OCI-LY3 (cell line): ENCODE data around the gene VAV2.

Source experiments
- H2AFZ ChIP-seq: fragments of 200-600, 300-600 bp; shearing (Covaris generic); 2 replicates; pipeline ENCODE4 v1.6.0; 2014; ENCODE audit warnings: antibody characterized with exemption, low read depth, low read length
- H3K27ac ChIP-seq: fragments of 200-600, 300-600 bp; sonication (generic); 2 replicates; pipeline ENCODE4 v1.5.1; 2014; ENCODE audit warnings: mild to moderate bottlenecking, low read length, moderate library complexity, mixed read lengths
- H3K27me3 ChIP-seq: fragments of 200-600, 300-600 bp; sonication (generic); 2 replicates; pipeline ENCODE4 v1.6.1; 2014; ENCODE audit warnings: low read depth, low read length, mixed read lengths
- H3K36me3 ChIP-seq: fragments of 200-600, 300-600 bp; sonication (generic); replicated peaks from 2 replicates; pipeline ENCODE3; 2014; ENCODE audit warnings: low read depth, low read length, mixed read lengths
- H3K4me1 ChIP-seq: fragments of 300-600, 200-600 bp; sonication (generic); 2 replicates; pipeline ENCODE4 v1.6.1; 2014; ENCODE audit warnings: low read length, mixed read lengths
- H3K4me2 ChIP-seq: fragments of 200-600, 300-600 bp; sonication (generic); 2 replicates; pipeline ENCODE4 v1.6.1; 2014; ENCODE audit warnings: low read length, mixed read lengths
- H3K4me3 ChIP-seq: fragments of 300-600, 200-600 bp; sonication (generic); 2 replicates; pipeline ENCODE4 v1.5.1; 2014; ENCODE audit warnings: antibody characterized with exemption, mild to moderate bottlenecking, low read length, moderate library complexity
- H3K79me2 ChIP-seq: fragments of 300-600, 200-600 bp; shearing (Covaris generic); 2 replicates; pipeline ENCODE4 v1.6.1; 2014; ENCODE audit warnings: mild to moderate bottlenecking, low read length, mixed read lengths
- H3K9ac ChIP-seq: fragments of 300-600, 200-600 bp; shearing (Covaris generic); 2 replicates; pipeline ENCODE4 v1.6.0; 2014; ENCODE audit warnings: mild to moderate bottlenecking, low read length, moderate library complexity
- H3K9me3 ChIP-seq: fragments of 200-600, 300-600 bp; shearing (Covaris generic); 2 replicates; pipeline ENCODE4 v1.6.1; 2014; ENCODE audit warnings: low read length, mixed read lengths; ENCODE audit not compliant: insufficient read depth
- H4K20me1 ChIP-seq: fragments of 200-600, 300-600 bp; sonication (generic); 2 replicates; pipeline ENCODE4 v1.6.1; 2016; ENCODE audit warnings: low read length, mixed read lengths; ENCODE audit not compliant: insufficient read depth
- EZH2phosphoT487 ChIP-seq: fragments of 200-600 bp; shearing (Covaris generic); IDR thresholded peaks from 2 replicates; pipeline ENCODE4 v1.6.1; 2018; ENCODE audit warnings: antibody characterized with exemption, mixed run types, low read depth
- TF ChIP-seq, protein P1 (sequence below): fragments of 200-600, 300-600 bp; sonication (generic); IDR thresholded peaks from 2 replicates; pipeline ENCODE4 v1.5.1; 2014; ENCODE audit warnings: antibody characterized with exemption, low read length, low read depth

VAV2 gene

GRCh38 chr9:133917375-133917774 is 74.7 kb downstream of the VAV2 start:
- Histone ChIP-seq H3K9ac (no peak overlapping the region), H3K36me3 (peaks cover 3% of the 10 kb centered on the region), H3K27ac (no peak overlapping the region), H3K4me1 (no peaks in the 10 kb centered on the region), H2AFZ (no peak overlapping the region), H3K27me3 (no peaks in the 10 kb centered on the region), H4K20me1 (peaks cover 87% of the 10 kb centered on the region), H3K4me2 (no peak overlapping the region), H3K9me3 (no peaks in the 10 kb centered on the region), H3K4me3 (no peak overlapping the region), H3K79me2 (peaks cover 82% of the 10 kb centered on the region)
- TF ChIP-seq, protein P1, sequence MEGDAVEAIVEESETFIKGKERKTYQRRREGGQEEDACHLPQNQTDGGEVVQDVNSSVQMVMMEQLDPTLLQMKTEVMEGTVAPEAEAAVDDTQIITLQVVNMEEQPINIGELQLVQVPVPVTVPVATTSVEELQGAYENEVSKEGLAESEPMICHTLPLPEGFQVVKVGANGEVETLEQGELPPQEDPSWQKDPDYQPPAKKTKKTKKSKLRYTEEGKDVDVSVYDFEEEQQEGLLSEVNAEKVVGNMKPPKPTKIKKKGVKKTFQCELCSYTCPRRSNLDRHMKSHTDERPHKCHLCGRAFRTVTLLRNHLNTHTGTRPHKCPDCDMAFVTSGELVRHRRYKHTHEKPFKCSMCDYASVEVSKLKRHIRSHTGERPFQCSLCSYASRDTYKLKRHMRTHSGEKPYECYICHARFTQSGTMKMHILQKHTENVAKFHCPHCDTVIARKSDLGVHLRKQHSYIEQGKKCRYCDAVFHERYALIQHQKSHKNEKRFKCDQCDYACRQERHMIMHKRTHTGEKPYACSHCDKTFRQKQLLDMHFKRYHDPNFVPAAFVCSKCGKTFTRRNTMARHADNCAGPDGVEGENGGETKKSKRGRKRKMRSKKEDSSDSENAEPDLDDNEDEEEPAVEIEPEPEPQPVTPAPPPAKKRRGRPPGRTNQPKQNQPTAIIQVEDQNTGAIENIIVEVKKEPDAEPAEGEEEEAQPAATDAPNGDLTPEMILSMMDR: no peak
- TF ChIP-seq EZH2phosphoT487: no peak

DNA sequence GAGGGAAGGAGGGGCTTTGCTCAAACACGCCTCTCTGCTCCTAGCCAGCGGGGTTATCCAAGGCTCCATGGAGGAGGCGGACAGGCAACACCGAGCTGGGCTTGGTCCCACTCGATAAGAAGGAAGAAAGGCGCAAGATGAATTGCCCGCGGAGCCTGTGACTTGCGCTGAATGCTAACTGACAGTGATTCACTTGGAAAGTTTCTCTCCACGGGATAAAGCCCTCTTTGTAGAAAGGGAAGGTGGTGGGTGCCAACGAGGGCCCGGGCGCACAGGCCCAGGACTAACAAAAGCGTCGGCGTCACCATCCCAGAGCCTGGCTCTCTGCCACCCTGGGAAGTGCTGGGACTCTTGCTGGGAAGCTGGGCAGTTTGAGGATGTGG is 76.0 kb downstream of the VAV2 start:
- H3K4me3 ChIP-seq: no peak overlapping the region
- no peaks in the 10 kb centered on the region for H3K27me3 ChIP-seq
- no peaks in the 10 kb centered on the region for H3K4me1 ChIP-seq
- no peak overlapping the region for H3K9ac ChIP-seq
- peaks cover 83% of the 10 kb centered on the region for H3K79me2 ChIP-seq
- no peak overlapping the region for H3K27ac ChIP-seq
- no peak overlapping the region for H2AFZ ChIP-seq
- H3K9me3 ChIP-seq: no peaks in the 10 kb centered on the region
- H3K4me2 ChIP-seq: no peak overlapping the region
- H3K36me3 ChIP-seq: peaks cover 9% of the 10 kb centered on the region
- peaks cover 88% of the 10 kb centered on the region for H4K20me1 ChIP-seq
- TF ChIP-seq, protein P1: no peak
- TF ChIP-seq EZH2phosphoT487: no peak

DNA sequence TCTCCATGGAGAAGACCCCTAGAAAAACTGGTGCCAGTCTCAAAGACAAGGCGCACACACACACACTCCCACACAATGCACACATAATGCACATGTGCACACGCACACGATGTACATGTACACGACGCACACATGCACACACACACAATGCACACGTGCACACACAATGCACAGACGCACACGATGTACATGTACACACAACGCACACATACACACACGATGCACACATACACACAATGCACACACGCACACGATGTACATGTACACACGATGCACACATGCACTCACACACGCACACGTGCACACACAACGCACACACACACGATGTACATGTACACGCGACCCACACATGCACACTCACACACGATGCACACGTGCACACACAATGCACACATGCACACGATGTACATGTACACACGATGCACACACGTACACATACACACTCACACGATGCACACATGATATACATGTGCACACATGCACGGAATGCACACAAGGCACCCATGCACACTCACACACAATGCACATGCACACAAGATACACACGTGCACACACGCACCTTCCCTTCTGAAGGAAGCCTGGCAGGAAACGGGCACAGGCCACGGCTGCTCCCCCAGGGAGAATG is 76.5 kb downstream of the VAV2 start:
- Histone ChIP-seq H3K27me3 (no peaks in the 10 kb centered on the region), H3K79me2 (peaks cover 83% of the 10 kb centered on the region), H2AFZ (no peak overlapping the region), H3K36me3 (peaks cover 9% of the 10 kb centered on the region), H3K4me1 (no peaks in the 10 kb centered on the region), H3K9ac (no peak overlapping the region), H3K27ac (no peak overlapping the region), H4K20me1 (peaks cover 89% of the 10 kb centered on the region), H3K4me2 (no peak overlapping the region), H3K9me3 (no peaks in the 10 kb centered on the region), H3K4me3 (no peak overlapping the region)
- TF ChIP-seq EZH2phosphoT487: no peak
- TF ChIP-seq, protein P1: no peak

DNA sequence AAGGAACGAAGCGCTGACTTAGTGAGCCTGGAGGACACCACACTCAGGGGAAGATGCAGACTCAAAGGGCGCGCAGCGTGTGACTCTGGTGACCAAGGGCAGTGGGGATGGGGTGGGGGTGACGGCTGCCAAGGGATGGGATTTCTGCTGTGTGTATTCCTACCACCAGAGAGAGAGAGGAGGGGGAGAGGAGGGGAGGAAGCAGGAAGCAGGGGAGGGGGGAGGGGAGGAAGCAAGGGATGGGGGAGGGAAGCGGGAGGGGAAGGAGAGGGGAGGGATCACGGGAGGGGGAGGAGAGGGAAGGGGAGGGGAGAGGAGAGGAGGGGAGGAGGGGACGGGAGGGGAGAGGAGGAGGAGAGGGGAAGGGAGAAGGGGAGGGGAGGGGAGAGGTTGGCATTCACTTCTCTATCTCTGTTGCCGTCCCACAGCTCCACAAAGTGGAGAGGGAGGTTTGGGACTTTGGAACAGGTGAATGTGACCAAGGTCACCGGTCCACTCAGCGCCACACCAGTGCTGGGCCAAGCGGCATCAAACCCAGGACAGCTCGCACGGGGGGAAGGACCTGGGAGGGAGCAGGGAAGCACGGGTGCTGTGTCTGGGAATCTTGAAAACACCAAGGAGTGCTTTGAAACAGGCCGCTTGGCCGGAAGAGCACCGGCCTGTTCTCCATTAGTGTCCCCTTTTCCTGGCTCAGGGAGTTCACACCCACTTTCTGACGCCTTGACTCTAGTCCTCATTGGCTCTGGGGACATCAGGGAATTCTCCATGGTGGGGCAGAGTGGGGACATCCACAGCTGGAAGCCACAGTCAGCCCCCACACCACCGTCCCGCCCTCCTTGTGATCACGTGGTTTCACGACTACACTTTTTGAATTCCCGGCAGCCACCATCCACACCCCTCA is 77.4 kb downstream of the VAV2 start:
- H3K4me2 ChIP-seq: no peak overlapping the region

More for the DNA sequence above, 77.4 kb downstream of the VAV2 start:
- Histone ChIP-seq H3K4me3 (no peak overlapping the region), H3K9ac (no peak overlapping the region), H2AFZ (no peak overlapping the region), H3K27me3 (no peaks in the 10 kb centered on the region), H3K79me2 (peaks cover 81% of the 10 kb centered on the region), H3K36me3 (peaks cover 10% of the 10 kb centered on the region), H4K20me1 (peaks cover 89% of the 10 kb centered on the region), H3K4me1 (no peaks in the 10 kb centered on the region), H3K9me3 (no peaks in the 10 kb centered on the region), H3K27ac (no peak overlapping the region)
- TF ChIP-seq EZH2phosphoT487: no peak
- TF ChIP-seq, protein P1: no peak
